Pancreas (tissue), 10 donors: Measurements from ENCODE around the gene BCO1. TPM values are rescaled to one million over a fixed set of nuclear protein-coding genes. Genes with fewer than 3 reads are reported as not detected.

Source experiments
- ATAC-seq, 4 donors: fragments of 200-7000 bp; cut with Tn5 transposase; one replicate each; pipeline versions ENCODE4 v1.8.0 to v1.9.1; 2020; ENCODE audit warnings: mild to moderate bottlenecking in 4 of 4, moderate library complexity in 4 of 4
- DNase-seq, 6 donors: peaks; one replicate each; pipeline ENCODE4 v3.0.0-alpha.2; 2020
- FAIRE-seq: peaks from 2 replicates; lab custom pipeline; 2012; peaks lifted over from hg19 to GRCh38; lab: Jason Lieb, UNC
- H3K27ac ChIP-seq, 4 donors: fragments of 200-600 bp; sonication (generic); 1 replicate in 3 of 4; 2 replicates in 1 of 4; pipeline versions ENCODE4 v1.5.0 to v1.8.0; 2020
- H3K27me3 ChIP-seq, 4 donors: fragments of 200-600 bp; one replicate each; pipeline ENCODE4 v1.8.0; 2021
- H3K36me3 ChIP-seq, 3 donors: fragments of 200-600 bp; sonication (generic) in 1 of 3; one replicate each; pipeline versions ENCODE4 v1.5.0 to v1.8.0; 2020 to 2021
- H3K4me1 ChIP-seq, 3 donors: fragments of 200-600 bp; one replicate each; pipeline ENCODE4 v1.8.0; 2021
- H3K4me3 ChIP-seq, 4 donors: fragments of 200-600 bp; sonication (generic) in 2 of 4; one replicate each; pipeline versions ENCODE4 v1.5.0 to v1.8.0; 2020 to 2021
- H3K9me3 ChIP-seq, 4 donors: fragments of 200-600 bp; one replicate each; pipeline ENCODE4 v1.8.0; 2021
- CTCF ChIP-seq, 4 donors: fragments of 200-600 bp; sonication (generic) in 3 of 4; IDR thresholded peaks; one replicate each; pipeline versions ENCODE4 v1.5.0 to v1.8.0; 2021; ENCODE audit warnings: antibody characterized with exemption in 4 of 4
- WGBS, 2 donors: extraction: QIAGEN DNeasy Blood & Tissue Kit; methylation state at CpG; one replicate each; pipeline ENCODE4 v1.1.7; 2013; 5-methylcytosine and 5-hydroxymethylcytosine counted together
- intact Hi-C, 3 donors: fragments of 100-400 bp; cut with DNase I; formaldehyde crosslinking; loops; one replicate each; pipeline versions ENCODE4 v1.11.1 to v1.14.2; 2022
- polyA plus RNA-seq, 2 donors: library from polyadenylated mRNA; stranded (reverse); fragments of 200-250 nt; gene quantifications; one replicate each; pipeline ENCODE4 v1.2.3, GENCODE V29; 2013
- total RNA-seq, 6 donors: library from RNA; stranded (reverse); fragmentation: NEBNext Ultra II Directional in 4 of 6; extraction: Animal tissue kit (Norgen Biotek cat#: 25700) in 4 of 6; gene quantifications; one replicate each; pipeline versions ENCODE4 v1.2.1 to v1.2.4, GENCODE V29; 2021 to 2023
- donor health status: healthy with polysubstance abuse.
- donor health status: DM: no; HTN: no; CAD: no; lungs with moderate emphysema.
- donor health status: DM: no; HTN: no; CAD: no.
- donor health status: control.
- donor health status: control.
- donor health status: Bipolar disorder and iron deficiency.
- donor health status: DM: yes; HTN: yes; CAD: no.
- donor health status: DM: no; HTN: no; CAD: no.
- donor health status: DM: no; HTN: no; CAD: no.
- donor health status: DM: yes; HTN: yes; CAD: no.

BCO1 gene
- total and polyA plus RNA-seq, 8 donors, result 0.16 to 0.87 (median 0.31) TPM; not detected in 3

- no peak overlapping the region for H3K4me3 ChIP-seq
- FAIRE-seq, result no peak
- TF ChIP-seq CTCF (IDR thresholded peaks at IDR 0.05), result no peak
- intact Hi-C loops, result no loop called here
- no peaks in the 10 kb centered on the region for H3K4me1 ChIP-seq
- H3K27me3 ChIP-seq, result no peaks in the 10 kb centered on the region
- 89 to 93% methylated on average over 5 of the region's 5 CpGs for WGBS, 2 donors
- no peak for ATAC-seq
- H3K9me3 ChIP-seq, result no peaks in the 10 kb centered on the region
- no peak for DNase-seq
- H3K27ac ChIP-seq, result no peak overlapping the region
- no peaks in the 10 kb centered on the region for H3K36me3 ChIP-seq
Observed at GRCh38 chr16:81327011-81327410, 88.5 kb downstream of the BCO1 start.

- Histone ChIP-seq H3K27ac (no peak overlapping the region), H3K27me3 (no peaks in the 10 kb centered on the region), H3K4me1 (no peaks in the 10 kb centered on the region), H3K4me3 (no peak overlapping the region), H3K9me3 (no peaks in the 10 kb centered on the region), H3K36me3 (no peaks in the 10 kb centered on the region)
- TF ChIP-seq CTCF (IDR thresholded peaks at IDR 0.05), result no peak
- WGBS, 2 donors, result 73 to 75% methylated on average over 8 of the region's 8 CpGs
- no peak for ATAC-seq
- FAIRE-seq, result no peak
- DNase-seq, result no peak
- intact Hi-C loops, result no loop called here
Observed at GRCh38 chr16:81327447-81328196, 89.1 kb downstream of the BCO1 start.

GRCh38 chr16:81329947-81330346 is 91.5 kb downstream of the BCO1 start:
- 85 to 97% methylated on average over 5 of the region's 5 CpGs for WGBS, 2 donors
- Histone ChIP-seq H3K27ac (no peak overlapping the region), H3K36me3 (no peaks in the 10 kb centered on the region), H3K9me3 (no peaks in the 10 kb centered on the region), H3K4me1 (no peaks in the 10 kb centered on the region), H3K4me3 (no peak overlapping the region), H3K27me3 (no peaks in the 10 kb centered on the region)
- FAIRE-seq (no peak), ATAC-seq (no peak), DNase-seq (no peak)
- no peak for TF ChIP-seq CTCF (IDR thresholded peaks at IDR 0.05)
- intact Hi-C loops, result no loop called here

- Histone ChIP-seq H3K9me3 (no peaks in the 10 kb centered on the region), H3K4me1 (no peaks in the 10 kb centered on the region), H3K4me3 (no peak overlapping the region), H3K27me3 (no peaks in the 10 kb centered on the region), H3K36me3 (no peaks in the 10 kb centered on the region), H3K27ac (no peak overlapping the region)
- DNase-seq (no peak), ATAC-seq (no peak), FAIRE-seq (no peak)
- WGBS, 2 donors, result 92 to 96% methylated on average over 3 of the region's 3 CpGs
- no peak for TF ChIP-seq CTCF (IDR thresholded peaks at IDR 0.05)
- intact Hi-C loops, result no loop called here
Observed at GRCh38 chr16:81333356-81333755, 94.9 kb downstream of the BCO1 start.

DNA sequence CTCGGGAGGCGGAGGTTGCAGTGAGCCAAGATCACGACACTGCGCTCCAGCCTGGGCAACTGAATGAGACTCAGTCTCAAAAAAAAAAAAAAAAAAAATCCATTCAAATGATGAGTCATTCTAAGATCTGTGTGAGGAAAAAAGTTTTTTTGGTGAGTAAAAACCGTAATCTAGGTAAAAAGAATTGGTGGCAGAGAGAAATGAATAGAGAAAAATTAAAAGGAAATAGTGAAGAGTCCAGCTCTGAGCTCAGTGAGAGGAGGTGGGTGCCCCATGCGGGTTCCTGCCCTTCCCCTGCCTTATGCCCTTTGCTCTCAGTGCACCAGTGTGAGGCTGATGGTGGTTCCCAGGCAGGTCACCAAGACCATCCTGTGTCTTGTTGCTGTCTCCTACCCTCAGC is 97.2 kb downstream of the BCO1 start:
- FAIRE-seq (no peak), ATAC-seq (no peak), DNase-seq (no peak)
- intact Hi-C loops, result no loop called here
- WGBS, 2 donors, result 89 to 99% methylated on average over 6 of the region's 6 CpGs
- no peak overlapping the region for H3K4me3 ChIP-seq
- H3K4me1 ChIP-seq, result no peaks in the 10 kb centered on the region
- H3K27me3 ChIP-seq, result no peaks in the 10 kb centered on the region
- H3K9me3 ChIP-seq, result no peaks in the 10 kb centered on the region
- TF ChIP-seq CTCF (IDR thresholded peaks at IDR 0.05), result no peak
- no peaks in the 10 kb centered on the region for H3K36me3 ChIP-seq
- H3K27ac ChIP-seq, result no peak overlapping the region
